SK-N-SH (cell line): Measurements from ENCODE around the gene FUT4.

Experiments
- CHD2 ChIP-seq: fragments of 150-350 bp; IDR thresholded peaks from 2 replicates; pipeline ENCODE4 v1.6.1; 2018; ENCODE audit warnings: low read length; ENCODE audit not compliant: partially characterized antibody
- GATA2 ChIP-seq: sonication (generic); formaldehyde crosslinking; IDR thresholded peaks from 2 replicates; pipeline ENCODE4 v1.5.0; 2020; ENCODE audit warnings: mild to moderate bottlenecking, missing genetic modification reagents
- MXI1 ChIP-seq: IDR thresholded peaks from 2 replicates; pipeline ENCODE4 v1.6.1; 2012; ENCODE audit warnings: mild to moderate bottlenecking, low read depth, low read length, improper control_type of control experiment
- NRF1 ChIP-seq: IDR thresholded peaks from 2 replicates; pipeline ENCODE4 v1.6.1; 2012; ENCODE audit warnings: low read depth, mild to moderate bottlenecking, low read length
- POLR2AphosphoS5 ChIP-seq: IDR thresholded peaks from 2 replicates; pipeline ENCODE4 v1.6.1; 2012; ENCODE audit warnings: low read depth, low read length
- RAD21 ChIP-seq: IDR thresholded peaks from 2 replicates; pipeline ENCODE4 v1.6.1; 2012; ENCODE audit warnings: mild to moderate bottlenecking, low read length
- RCOR1 ChIP-seq: fragments of 150-350 bp; IDR thresholded peaks from 2 replicates; pipeline ENCODE4 v1.6.1; 2017; ENCODE audit warnings: antibody characterized with exemption, low read length
- RXRA ChIP-seq: IDR thresholded peaks from 2 replicates; pipeline ENCODE4 v1.4.0; 2012; ENCODE audit warnings: low read depth, mild to moderate bottlenecking, borderline replicate concordance
- TAF1 ChIP-seq: IDR thresholded peaks from 2 replicates; pipeline ENCODE4 v1.6.1; 2012; ENCODE audit warnings: low read depth, mild to moderate bottlenecking, low read length, moderate library complexity, borderline replicate concordance
- TF ChIP-seq, protein P1 (sequence below): fragments of 200-600 bp; sonication (generic); IDR thresholded peaks from 2 replicates; pipeline ENCODE4 v1.6.1; 2017; ENCODE audit warnings: antibody characterized with exemption, mild to moderate bottlenecking, moderate library complexity
- TF ChIP-seq, protein P2 (sequence below): IDR thresholded peaks from 2 replicates; pipeline ENCODE4 v1.6.1; 2012; ENCODE audit warnings: mild to moderate bottlenecking, low read depth, low read length, moderate library complexity
- TF ChIP-seq, protein P3 (sequence below): IDR thresholded peaks from 2 replicates; pipeline ENCODE4 v1.4.0; 2012; ENCODE audit warnings: low read depth, borderline replicate concordance

DNA sequence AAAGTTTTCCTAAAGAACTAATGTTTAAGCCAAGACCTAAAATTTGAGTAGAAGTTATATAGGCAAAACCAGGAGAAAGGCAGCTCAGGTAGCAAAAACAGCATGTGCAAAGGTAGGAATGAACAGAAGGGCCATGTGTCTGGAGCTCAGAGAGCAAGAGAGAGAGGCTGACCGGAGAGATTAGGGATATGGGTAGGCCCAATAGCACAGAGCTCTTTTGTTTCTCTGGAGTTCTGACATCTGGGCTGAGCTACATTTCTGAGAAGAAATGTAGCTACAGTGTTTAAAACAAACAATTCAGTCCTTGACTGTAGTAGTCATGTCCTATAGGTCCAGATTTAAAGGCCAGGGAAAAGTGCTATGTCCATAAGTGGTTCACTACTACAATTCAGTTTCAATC is 27.0 kb upstream of the FUT4 start:
- TF ChIP-seq RAD21 (no peak), NRF1 (no peak), MXI1 (no peak), RXRA (no peak), CHD2 (no peak), GATA2 (CRISPR knock-in tag) (no peak), RCOR1 (no peak), TAF1 (no peak), POLR2AphosphoS5 (no peak)
- TF ChIP-seq, protein P1, sequence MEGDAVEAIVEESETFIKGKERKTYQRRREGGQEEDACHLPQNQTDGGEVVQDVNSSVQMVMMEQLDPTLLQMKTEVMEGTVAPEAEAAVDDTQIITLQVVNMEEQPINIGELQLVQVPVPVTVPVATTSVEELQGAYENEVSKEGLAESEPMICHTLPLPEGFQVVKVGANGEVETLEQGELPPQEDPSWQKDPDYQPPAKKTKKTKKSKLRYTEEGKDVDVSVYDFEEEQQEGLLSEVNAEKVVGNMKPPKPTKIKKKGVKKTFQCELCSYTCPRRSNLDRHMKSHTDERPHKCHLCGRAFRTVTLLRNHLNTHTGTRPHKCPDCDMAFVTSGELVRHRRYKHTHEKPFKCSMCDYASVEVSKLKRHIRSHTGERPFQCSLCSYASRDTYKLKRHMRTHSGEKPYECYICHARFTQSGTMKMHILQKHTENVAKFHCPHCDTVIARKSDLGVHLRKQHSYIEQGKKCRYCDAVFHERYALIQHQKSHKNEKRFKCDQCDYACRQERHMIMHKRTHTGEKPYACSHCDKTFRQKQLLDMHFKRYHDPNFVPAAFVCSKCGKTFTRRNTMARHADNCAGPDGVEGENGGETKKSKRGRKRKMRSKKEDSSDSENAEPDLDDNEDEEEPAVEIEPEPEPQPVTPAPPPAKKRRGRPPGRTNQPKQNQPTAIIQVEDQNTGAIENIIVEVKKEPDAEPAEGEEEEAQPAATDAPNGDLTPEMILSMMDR: no peak
- TF ChIP-seq, protein P2, sequence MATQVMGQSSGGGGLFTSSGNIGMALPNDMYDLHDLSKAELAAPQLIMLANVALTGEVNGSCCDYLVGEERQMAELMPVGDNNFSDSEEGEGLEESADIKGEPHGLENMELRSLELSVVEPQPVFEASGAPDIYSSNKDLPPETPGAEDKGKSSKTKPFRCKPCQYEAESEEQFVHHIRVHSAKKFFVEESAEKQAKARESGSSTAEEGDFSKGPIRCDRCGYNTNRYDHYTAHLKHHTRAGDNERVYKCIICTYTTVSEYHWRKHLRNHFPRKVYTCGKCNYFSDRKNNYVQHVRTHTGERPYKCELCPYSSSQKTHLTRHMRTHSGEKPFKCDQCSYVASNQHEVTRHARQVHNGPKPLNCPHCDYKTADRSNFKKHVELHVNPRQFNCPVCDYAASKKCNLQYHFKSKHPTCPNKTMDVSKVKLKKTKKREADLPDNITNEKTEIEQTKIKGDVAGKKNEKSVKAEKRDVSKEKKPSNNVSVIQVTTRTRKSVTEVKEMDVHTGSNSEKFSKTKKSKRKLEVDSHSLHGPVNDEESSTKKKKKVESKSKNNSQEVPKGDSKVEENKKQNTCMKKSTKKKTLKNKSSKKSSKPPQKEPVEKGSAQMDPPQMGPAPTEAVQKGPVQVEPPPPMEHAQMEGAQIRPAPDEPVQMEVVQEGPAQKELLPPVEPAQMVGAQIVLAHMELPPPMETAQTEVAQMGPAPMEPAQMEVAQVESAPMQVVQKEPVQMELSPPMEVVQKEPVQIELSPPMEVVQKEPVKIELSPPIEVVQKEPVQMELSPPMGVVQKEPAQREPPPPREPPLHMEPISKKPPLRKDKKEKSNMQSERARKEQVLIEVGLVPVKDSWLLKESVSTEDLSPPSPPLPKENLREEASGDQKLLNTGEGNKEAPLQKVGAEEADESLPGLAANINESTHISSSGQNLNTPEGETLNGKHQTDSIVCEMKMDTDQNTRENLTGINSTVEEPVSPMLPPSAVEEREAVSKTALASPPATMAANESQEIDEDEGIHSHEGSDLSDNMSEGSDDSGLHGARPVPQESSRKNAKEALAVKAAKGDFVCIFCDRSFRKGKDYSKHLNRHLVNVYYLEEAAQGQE: no peak
- TF ChIP-seq, protein P3, sequence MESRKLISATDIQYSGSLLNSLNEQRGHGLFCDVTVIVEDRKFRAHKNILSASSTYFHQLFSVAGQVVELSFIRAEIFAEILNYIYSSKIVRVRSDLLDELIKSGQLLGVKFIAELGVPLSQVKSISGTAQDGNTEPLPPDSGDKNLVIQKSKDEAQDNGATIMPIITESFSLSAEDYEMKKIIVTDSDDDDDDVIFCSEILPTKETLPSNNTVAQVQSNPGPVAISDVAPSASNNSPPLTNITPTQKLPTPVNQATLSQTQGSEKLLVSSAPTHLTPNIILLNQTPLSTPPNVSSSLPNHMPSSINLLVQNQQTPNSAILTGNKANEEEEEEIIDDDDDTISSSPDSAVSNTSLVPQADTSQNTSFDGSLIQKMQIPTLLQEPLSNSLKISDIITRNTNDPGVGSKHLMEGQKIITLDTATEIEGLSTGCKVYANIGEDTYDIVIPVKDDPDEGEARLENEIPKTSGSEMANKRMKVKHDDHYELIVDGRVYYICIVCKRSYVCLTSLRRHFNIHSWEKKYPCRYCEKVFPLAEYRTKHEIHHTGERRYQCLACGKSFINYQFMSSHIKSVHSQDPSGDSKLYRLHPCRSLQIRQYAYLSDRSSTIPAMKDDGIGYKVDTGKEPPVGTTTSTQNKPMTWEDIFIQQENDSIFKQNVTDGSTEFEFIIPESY: no peak
